GM13976 (cell line): ENCODE results near the gene ATP1A3.
"Not testable (repeated sequence)": the region's sequence is repeated elsewhere in the genome, so short reads cannot be mapped to it uniquely, and the experiment has no call there.

ENCODE experiments used
- DNase-seq: peaks from one replicate; pipeline ENCODE4 v3.0.0; 2012; ENCODE audit warnings: low spot score
- CTCF ChIP-seq: IDR thresholded peaks from 2 replicates; pipeline ENCODE4 v1.5.1; 2012; ENCODE audit warnings: borderline replicate concordance, mild to moderate bottlenecking; ENCODE audit not compliant: insufficient read depth; ENCODE audit errors: extremely low read depth, missing control alignments, control extremely low read depth
- in situ Hi-C: fragments of 300-500 bp; cut with MboI; formaldehyde crosslinking; loops from one replicate; pipeline ENCODE4 v1.12.0; 2022; ENCODE audit warnings: low sequenced_read_pairs, mixed read lengths, inconsistent platforms; ENCODE audit not compliant: unreplicated experiment

The ATP1A3 gene

DNA sequence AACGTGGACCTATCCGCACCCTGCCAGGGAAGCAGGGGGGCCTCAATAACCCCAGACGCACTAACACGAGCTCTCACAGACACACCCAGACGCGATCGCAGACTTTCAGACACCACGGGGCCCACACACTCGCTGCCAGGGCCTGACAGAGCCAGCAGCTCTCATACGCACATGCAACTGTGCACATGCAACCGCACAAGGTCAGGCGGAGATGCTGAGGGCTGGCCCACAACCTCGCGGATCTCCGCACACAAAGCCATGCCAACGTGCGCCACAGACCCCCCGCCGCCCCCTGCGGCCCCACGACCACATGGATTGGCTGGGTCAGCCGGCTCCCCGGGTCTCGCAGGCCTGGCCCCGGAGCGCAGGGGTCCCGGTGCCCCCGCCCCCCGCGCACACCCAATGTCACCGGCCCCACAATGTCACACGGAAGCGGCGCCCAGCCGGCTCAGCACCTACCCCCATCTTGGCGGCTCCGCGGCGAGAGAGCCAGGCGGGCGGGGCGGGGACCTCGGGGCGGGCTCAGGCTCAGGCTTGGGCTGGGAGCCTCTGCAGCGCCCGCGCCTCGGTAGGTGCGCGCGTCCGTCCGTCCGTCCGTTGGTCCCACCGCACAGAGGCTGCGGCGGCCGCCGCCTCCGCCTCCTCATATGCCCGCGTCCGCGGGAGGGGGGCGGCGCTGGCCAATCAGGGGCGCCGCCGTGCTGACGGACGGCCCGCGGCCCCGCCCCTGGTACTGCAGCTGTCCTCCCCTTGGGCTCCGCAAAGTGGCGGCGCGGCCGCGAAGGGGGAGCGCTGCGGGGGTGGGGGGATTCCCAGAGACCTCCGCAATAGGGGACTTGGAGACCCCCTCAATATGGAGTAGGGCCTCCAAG lies at the start of gene ATP1A3:
ATP1A3 (minus strand) TSS at position 619 of the 872 bp plus-strand sequence; CDS start at position 465, 154 bp downstream.
- peak; percentile 89 for DNase-seq
- no peak for TF ChIP-seq CTCF
- in situ Hi-C loops, result no loop called here

- in situ Hi-C loops, result no loop called here
- TF ChIP-seq CTCF, result no peak
- no peak for DNase-seq
Observed at GRCh38 chr19:42042455-42043170, 48.6 kb upstream of the ATP1A3 start.

DNA sequence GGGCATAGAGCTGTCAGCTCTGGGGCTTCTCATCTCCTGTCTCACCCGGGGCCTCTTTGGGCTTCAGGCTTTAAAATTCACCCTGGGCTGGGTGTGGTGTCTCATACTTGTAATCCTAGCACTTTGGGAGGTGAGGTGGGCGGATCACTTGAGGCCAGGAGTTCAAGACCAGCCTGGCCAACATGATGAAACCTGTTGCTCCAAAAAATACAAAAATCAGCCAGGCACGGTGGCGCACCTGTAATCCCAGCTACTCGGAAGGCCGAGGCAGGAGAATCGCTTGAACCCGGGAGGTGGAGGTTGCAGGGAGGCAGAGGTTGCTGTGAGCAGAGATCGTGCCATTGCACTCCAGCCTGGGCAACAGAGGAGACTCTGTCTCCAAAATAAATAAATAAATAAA lies 46.5 kb upstream of the ATP1A3 start:
- DNase-seq, in situ Hi-C loops: not testable (repeated sequence)

GRCh38 chr19:42040031-42040430 lies 46.0 kb upstream of the ATP1A3 start:
- TF ChIP-seq CTCF, result no peak
- in situ Hi-C loops, result no loop called here
- DNase-seq, result no peak

DNA sequence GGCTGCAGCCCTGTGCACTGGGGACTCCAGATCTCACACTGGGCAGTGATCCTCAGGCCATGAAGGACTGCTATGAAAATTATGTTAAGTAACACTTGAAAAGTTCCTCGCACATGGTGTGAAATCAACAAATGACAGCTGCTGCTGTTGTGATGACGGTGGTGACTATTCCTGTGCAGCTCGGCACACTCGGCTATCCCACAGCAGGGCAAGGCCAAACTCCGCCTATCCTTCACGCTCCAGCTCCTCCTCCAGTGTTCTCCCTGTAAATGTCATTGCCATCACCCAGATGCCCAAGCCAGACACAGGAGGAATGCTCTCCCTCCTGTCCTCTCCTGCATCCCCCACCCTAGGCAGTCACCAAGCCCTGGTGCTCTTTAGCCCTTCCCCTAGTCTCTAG lies 44.6 kb upstream of the ATP1A3 start:
- no peak for DNase-seq
- in situ Hi-C loops, result no loop called here
- TF ChIP-seq CTCF, result no peak

GRCh38 chr19:42037649-42038048 lies 43.6 kb upstream of the ATP1A3 start:
- in situ Hi-C loops, result no loop called here
- TF ChIP-seq CTCF, result no peak

More at GRCh38 chr19:42037649-42038048, 43.6 kb upstream of the ATP1A3 start:
- no peak for DNase-seq
